Amygdala (tissue), 56 donors: ENCODE results near the gene SELENON.
A peak's percentile ranks its signal among the peaks of the same experiment; 100 is the strongest.
"Not testable (repeated sequence)": the region's sequence is repeated elsewhere in the genome, so short reads cannot be mapped to it uniquely, and the experiment has no call there.

Experiments used
- DNase-seq, 56 donors: peaks; one replicate each; lab custom pipeline; 2025; lab: John Stamatoyannopoulos, UW

Gene SELENON

GRCh38 chr1:25821630-25822091 is 21.7 kb downstream of the SELENON start:
- DNase-seq = no peak

GRCh38 chr1:25825605-25826004 is 25.6 kb downstream of the SELENON start:
- DNase-seq = no peak

GRCh38 chr1:25826571-25826970 is 26.6 kb downstream of the SELENON start:
- no peak for DNase-seq

- no peak for DNase-seq
These were observed 28.5 kb downstream of the SELENON start for GRCh38 chr1:25828491-25828890.

GRCh38 chr1:25829046-25829445 is 29.1 kb downstream of the SELENON start:
- no peak for DNase-seq

GRCh38 chr1:25831569-25832196 is 31.7 kb downstream of the SELENON start:
- DNase-seq = no peak

GRCh38 chr1:25832336-25833037 is 32.5 kb downstream of the SELENON start:
- DNase-seq = no peak

GRCh38 chr1:25833158-25833557 is 33.2 kb downstream of the SELENON start:
- DNase-seq = no peak

- DNase-seq = no peak
These were observed 34.9 kb downstream of the SELENON start for GRCh38 chr1:25834894-25835293.

GRCh38 chr1:25836695-25837094 is 36.7 kb downstream of the SELENON start:
- DNase-seq = no peak

GRCh38 chr1:25837262-25837875 is 37.4 kb downstream of the SELENON start:
- DNase-seq = peak in 1 of 56 donors; percentile 86

GRCh38 chr1:25839808-25840207 is 39.8 kb downstream of the SELENON start:
- DNase-seq = not testable (repeated sequence)

- DNase-seq = no peak
These were observed 43.5 kb downstream of the SELENON start for GRCh38 chr1:25843483-25843882.

- DNase-seq = no peak
These were observed 44.7 kb downstream of the SELENON start for GRCh38 chr1:25844536-25845337.

GRCh38 chr1:25845664-25846063 is 45.7 kb downstream of the SELENON start:
- DNase-seq = no peak

GRCh38 chr1:25847929-25848328 is 47.9 kb downstream of the SELENON start:
- DNase-seq = no peak

- DNase-seq = no peak
These were observed 48.5 kb downstream of the SELENON start for GRCh38 chr1:25848531-25848930.

- no peak for DNase-seq
These were observed 54.6 kb downstream of the SELENON start for GRCh38 chr1:25854554-25854953.

- no peak for DNase-seq
These were observed 56.9 kb downstream of the SELENON start for GRCh38 chr1:25856856-25857255.

- no peak for DNase-seq
These were observed 58.5 kb downstream of the SELENON start for GRCh38 chr1:25858494-25858893.
